OCI-M1 (cell line): Measurements from ENCODE around the gene IL12A.

ENCODE experiments used
- DNase-seq: peaks from one replicate; lab custom pipeline; 2025; lab: John Stamatoyannopoulos, UW

IL12A gene

GRCh38 chr3:160027541-160028195, 39.0 kb downstream of the IL12A start:
- peak; percentile 78 for DNase-seq

GRCh38 chr3:160035757-160036156, 47.1 kb downstream of the IL12A start:
- no peak for DNase-seq

GRCh38 chr3:160038862-160039562, 50.4 kb downstream of the IL12A start:
- no peak for DNase-seq

DNA sequence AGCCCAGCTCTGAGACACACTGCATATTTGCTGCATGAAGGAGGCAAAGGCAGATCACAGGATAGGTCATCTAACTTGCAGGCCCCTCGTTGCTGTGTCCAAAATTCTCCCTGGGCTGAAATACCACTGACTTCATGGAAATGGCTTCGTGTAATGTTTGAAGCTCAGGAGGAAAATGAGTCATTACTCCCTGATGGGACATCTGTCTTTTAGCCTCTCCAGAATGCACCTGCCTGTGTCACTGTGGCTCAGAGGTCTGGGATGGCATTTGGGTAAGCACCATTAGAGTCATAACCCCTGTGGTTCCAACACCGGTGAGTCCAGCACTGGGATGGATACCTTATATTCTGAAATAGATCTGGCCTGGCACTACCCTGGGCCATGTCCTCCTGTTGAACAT, 51.5 kb downstream of the IL12A start:
- no peak for DNase-seq

DNA sequence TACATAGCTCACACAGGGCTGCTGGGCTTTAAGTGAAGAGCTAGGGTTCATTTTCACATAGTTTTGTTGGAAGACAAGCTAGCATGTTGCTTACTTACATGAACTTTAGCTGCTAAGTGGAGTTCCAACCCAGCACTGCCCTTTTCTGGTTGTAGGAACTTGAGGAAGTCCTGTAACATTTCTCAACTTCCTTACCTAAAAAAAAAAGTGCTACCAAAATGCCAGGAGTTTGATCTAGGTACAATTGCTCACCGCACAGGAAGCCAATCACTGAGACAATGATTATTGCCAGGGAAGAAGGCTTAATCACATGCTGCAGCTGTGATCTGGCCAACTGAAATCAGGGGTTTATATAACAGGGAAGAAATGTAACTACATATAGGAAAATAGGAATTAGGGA, 52.8 kb downstream of the IL12A start:
- no peak for DNase-seq

- no peak for DNase-seq
Observed at GRCh38 chr3:160044121-160044520, 55.5 kb downstream of the IL12A start.
